Gastroesophageal sphincter (tissue), 3 donors: ENCODE measurements around the gene COL4A2.

Experiments
- CTCF ChIP-seq, 4 experiments: fragments of 200-600 bp in 2 of 4; fragments of 450-650 bp in 2 of 4; sonication (generic) in 1 of 4; IDR thresholded peaks; one replicate each; pipeline ENCODE4 v1.5.1; 2017 to 2019; ENCODE audit warnings: antibody characterized with exemption in 4 of 4, mild to moderate bottlenecking in 2 of 4, moderate library complexity in 2 of 4
- EP300 ChIP-seq: sonication (generic); formaldehyde crosslinking; IDR thresholded peaks from one replicate; pipeline ENCODE4 v1.6.1; 2017; ENCODE audit warnings: antibody characterized with exemption, mild to moderate bottlenecking
- POLR2A ChIP-seq, 2 donors: fragments of 450-650 bp; IDR thresholded peaks; one replicate each; pipeline ENCODE4 v1.6.1; 2017; ENCODE audit warnings: antibody characterized with exemption in 2 of 2, mild to moderate bottlenecking in 2 of 2, moderate library complexity in 1 of 2
- POLR2AphosphoS5 ChIP-seq: sonication (generic); formaldehyde crosslinking; IDR thresholded peaks from one replicate; pipeline ENCODE4 v1.6.1; 2017; ENCODE audit warnings: antibody characterized with exemption

GRCh38 chr13:110403721-110404120 is 96.6 kb downstream of the COL4A2 start:
- TF ChIP-seq CTCF (IDR thresholded peaks at IDR 0.05) (no peak), POLR2A (IDR thresholded peaks at IDR 0.05) (no peak), EP300 (no peak), POLR2AphosphoS5 (no peak)
